Esophagus squamous epithelium (tissue), 5 donors: ENCODE measurements around the gene MRPL41. TPM values are rescaled to one million over a fixed set of nuclear protein-coding genes. Genes with fewer than 3 reads are reported as not detected.
"Not testable (repeated sequence)": the region's sequence is repeated elsewhere in the genome, so short reads cannot be mapped to it uniquely, and the experiment has no call there.

Experiments used
- DNase-seq: peaks from one replicate; lab custom pipeline; 2025; lab: John Stamatoyannopoulos, UW
- H3K27ac ChIP-seq, 4 donors: fragments of 200-600 bp; sonication (generic); one replicate each; pipeline ENCODE4 v1.5.1; 2016 to 2019; ENCODE audit warnings: mild to moderate bottlenecking in 1 of 4
- H3K27me3 ChIP-seq, 4 donors: fragments of 200-600 bp; sonication (generic); 1 replicate in 3 of 4; 2 replicates in 1 of 4; pipeline versions ENCODE4 v1.5.1 to v1.6.0; 2017 to 2021; ENCODE audit warnings: antibody characterized with exemption in 1 of 4
- H3K36me3 ChIP-seq, 3 donors: fragments of 200-600 bp; sonication (generic); one replicate each; pipeline ENCODE4 v1.5.1; 2016 to 2019
- H3K4me1 ChIP-seq, 3 donors: fragments of 200-600 bp; sonication (generic); one replicate each; pipeline ENCODE4 v1.5.1; 2017 to 2019
- H3K4me3 ChIP-seq, 4 donors: fragments of 200-600 bp; sonication (generic); 1 replicate in 3 of 4; 2 replicates in 1 of 4; pipeline ENCODE4 v1.5.1; 2016 to 2019; ENCODE audit warnings: mild to moderate bottlenecking in 2 of 4, moderate library complexity in 1 of 4
- H3K9me3 ChIP-seq, 3 donors: fragments of 200-600 bp; sonication (generic); one replicate each; pipeline ENCODE4 v1.5.1; 2016 to 2019
- POLR2A ChIP-seq, 4 donors: fragments of 450-650 bp; IDR thresholded peaks; one replicate each; pipeline ENCODE4 v1.6.1; 2017; ENCODE audit warnings: antibody characterized with exemption in 4 of 4, mild to moderate bottlenecking in 4 of 4, moderate library complexity in 3 of 4
- WGBS, 2 donors: methylation state at CpG; one replicate each; pipeline ENCODE4 v1.1.5; 2018; 5-methylcytosine and 5-hydroxymethylcytosine counted together
- intact Hi-C: fragments of 100-400 bp; cut with DNase I; formaldehyde crosslinking; loops from one replicate; pipeline ENCODE4 v1.15.0; 2022
- total RNA-seq, 4 donors: library from RNA; depleted of rRNA; stranded (reverse); fragments of >200 nt; gene quantifications; one replicate each; pipeline ENCODE4 v1.1.0, GENCODE V29; 2016
- TF ChIP-seq, protein P1 (sequence below), 6 experiments: fragments of 450-650 bp in 4 of 6; fragments of 200-600 bp in 2 of 6; sonication (generic) in 2 of 6; IDR thresholded peaks; one replicate each; pipeline ENCODE4 v1.5.1; 2016 to 2019; ENCODE audit warnings: antibody characterized with exemption in 6 of 6, mild to moderate bottlenecking in 4 of 6, moderate library complexity in 4 of 6
- donor health status: DM: yes; HTN: yes; CAD: no.

MRPL41 gene
- total RNA-seq, 4 donors from 2014 or later: 31.6 to 48.6 (median 37.1) TPM

DNA sequence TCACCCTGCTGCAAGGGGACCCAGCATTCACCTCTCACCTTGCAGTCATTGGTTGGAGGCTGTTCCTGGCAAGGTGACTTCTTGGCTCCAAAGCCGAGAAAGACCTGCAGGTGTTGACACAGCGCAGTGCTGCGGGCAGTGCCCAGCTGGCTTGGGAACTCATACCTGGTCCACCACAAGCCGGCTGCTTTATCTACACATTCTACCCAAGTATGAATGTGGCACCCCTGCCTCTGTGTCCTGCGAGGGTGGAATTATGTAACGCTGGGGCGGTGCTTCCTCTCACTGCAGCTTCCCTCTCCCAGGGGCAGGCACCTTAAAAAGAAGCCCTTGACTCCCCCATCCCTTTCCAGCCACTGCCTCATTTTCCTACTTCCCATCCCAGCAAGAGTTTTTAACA lies 41.1 kb downstream of the MRPL41 start:
- intact Hi-C loops: no loop called here
- TF ChIP-seq, protein P1, sequence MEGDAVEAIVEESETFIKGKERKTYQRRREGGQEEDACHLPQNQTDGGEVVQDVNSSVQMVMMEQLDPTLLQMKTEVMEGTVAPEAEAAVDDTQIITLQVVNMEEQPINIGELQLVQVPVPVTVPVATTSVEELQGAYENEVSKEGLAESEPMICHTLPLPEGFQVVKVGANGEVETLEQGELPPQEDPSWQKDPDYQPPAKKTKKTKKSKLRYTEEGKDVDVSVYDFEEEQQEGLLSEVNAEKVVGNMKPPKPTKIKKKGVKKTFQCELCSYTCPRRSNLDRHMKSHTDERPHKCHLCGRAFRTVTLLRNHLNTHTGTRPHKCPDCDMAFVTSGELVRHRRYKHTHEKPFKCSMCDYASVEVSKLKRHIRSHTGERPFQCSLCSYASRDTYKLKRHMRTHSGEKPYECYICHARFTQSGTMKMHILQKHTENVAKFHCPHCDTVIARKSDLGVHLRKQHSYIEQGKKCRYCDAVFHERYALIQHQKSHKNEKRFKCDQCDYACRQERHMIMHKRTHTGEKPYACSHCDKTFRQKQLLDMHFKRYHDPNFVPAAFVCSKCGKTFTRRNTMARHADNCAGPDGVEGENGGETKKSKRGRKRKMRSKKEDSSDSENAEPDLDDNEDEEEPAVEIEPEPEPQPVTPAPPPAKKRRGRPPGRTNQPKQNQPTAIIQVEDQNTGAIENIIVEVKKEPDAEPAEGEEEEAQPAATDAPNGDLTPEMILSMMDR (IDR thresholded peaks at IDR 0.05): no peak
- no peak for TF ChIP-seq POLR2A (IDR thresholded peaks at IDR 0.05)
- DNase-seq: no peak
- H3K4me1 ChIP-seq: peaks cover 16 to 42% (median 19%) of the 10 kb centered on the region in 3 donors
- 62 to 75% methylated on average over 7 of the region's 7 CpGs for WGBS, 2 donors
- no peak overlapping the region for H3K4me3 ChIP-seq
- no peak overlapping the region for H3K27ac ChIP-seq
- H3K9me3 ChIP-seq: no peaks in the 10 kb centered on the region
- peaks cover 3 to 11% (median 5%) of the 10 kb centered on the region in 3 donors for H3K36me3 ChIP-seq
- H3K27me3 ChIP-seq: no peaks in the 10 kb centered on the region

DNA sequence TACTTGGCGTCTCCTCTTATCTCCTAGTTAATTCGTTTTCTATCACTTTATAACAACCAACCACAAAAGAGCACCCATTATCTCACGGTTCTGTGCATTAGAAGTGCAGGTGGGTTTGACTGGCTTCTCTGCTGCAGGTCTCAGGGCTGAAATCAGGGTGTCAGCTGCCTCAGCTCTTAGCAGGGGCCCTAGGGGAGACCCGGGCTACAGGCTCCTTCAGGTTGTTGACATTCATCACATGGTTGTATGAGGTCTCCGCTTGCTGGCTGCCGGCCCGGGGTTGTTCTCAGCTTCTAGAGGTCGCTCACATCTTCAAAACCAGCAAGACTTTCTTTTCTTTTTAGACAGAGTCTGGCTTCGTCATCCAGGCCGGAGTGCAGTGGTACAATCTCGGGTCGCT lies 41.5 kb downstream of the MRPL41 start:
- TF ChIP-seq, protein P1 (IDR thresholded peaks at IDR 0.05): no peak
- TF ChIP-seq POLR2A (IDR thresholded peaks at IDR 0.05): no peak
- Histone ChIP-seq H3K9me3 (no peaks in the 10 kb centered on the region), H3K27me3 (no peaks in the 10 kb centered on the region), H3K27ac (no peak overlapping the region), H3K4me3 (no peak overlapping the region), H3K4me1 (peaks cover 16 to 40% (median 19%) of the 10 kb centered on the region in 3 donors), H3K36me3 (peaks cover 0 to 7% (median 2%) of the 10 kb centered on the region in 3 donors)
- intact Hi-C loops: no loop called here
- DNase-seq: no peak
- WGBS, 2 donors: 76 to 83% methylated on average over 12 of the region's 12 CpGs

DNA sequence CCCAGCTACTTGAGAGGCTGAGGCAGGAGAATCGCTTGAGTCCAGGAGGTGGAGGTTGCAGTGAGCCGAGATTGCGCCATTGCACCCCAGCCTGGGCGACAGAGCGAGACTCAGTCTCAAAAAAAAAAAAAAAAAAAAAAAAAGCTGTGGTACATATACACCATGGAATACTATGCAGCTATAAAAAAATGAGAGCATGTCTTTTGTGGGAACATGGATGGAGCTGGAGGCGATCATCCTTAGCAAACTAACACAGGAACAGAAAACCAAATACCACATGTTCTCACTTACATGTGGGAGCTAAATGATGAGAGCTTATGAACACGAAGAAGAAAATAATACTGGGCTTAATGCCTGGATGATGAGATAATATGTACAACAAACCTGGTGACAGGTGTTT lies 44.9 kb downstream of the MRPL41 start:
- WGBS, 2 donors: 80 to 85% methylated on average over 2 to 5 of the region's 7 CpGs
- intact Hi-C loops, H3K9me3 ChIP-seq, H3K36me3 ChIP-seq, DNase-seq, H3K27ac ChIP-seq, H3K4me3 ChIP-seq, H3K27me3 ChIP-seq: not testable (repeated sequence)
- peaks cover 0 to 14% (median 0%) of the 10 kb centered on the region in 3 donors for H3K4me1 ChIP-seq

DNA sequence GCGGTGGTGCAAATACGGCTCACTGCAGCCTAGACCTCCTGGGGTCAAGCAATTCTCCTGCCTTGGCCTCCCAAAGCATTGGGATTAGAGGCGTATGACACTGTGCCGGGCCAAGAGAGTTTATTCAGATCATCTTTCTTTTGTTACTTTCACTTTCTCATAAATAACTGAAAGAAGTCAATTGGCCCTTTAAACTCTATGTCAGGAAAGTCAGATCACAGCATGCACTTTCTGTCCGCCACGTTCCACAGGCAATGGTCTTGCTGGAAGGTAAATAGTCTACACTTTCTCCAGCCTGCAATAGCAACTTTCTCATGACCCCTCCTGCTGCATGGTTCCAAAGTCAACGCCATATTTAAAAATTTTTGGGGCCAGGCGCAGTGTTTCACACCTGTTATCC lies 47.3 kb downstream of the MRPL41 start:
- no peaks in the 10 kb centered on the region for H3K9me3 ChIP-seq
- no peak overlapping the region for H3K27ac ChIP-seq
- DNase-seq: no peak
- intact Hi-C loops: no loop called here
- H3K27me3 ChIP-seq: no peaks in the 10 kb centered on the region
- peaks cover 0 to 16% (median 3%) of the 10 kb centered on the region in 3 donors for H3K4me1 ChIP-seq
- TF ChIP-seq, protein P1 (IDR thresholded peaks at IDR 0.05): no peak
- no peak for TF ChIP-seq POLR2A (IDR thresholded peaks at IDR 0.05)
- WGBS, 2 donors: 67 to 77% methylated on average over 6 to 8 of the region's 8 CpGs
- H3K36me3 ChIP-seq: no peaks in the 10 kb centered on the region
- H3K4me3 ChIP-seq: no peak overlapping the region

Other genes starting within 250 kb of the MRPL41 start
- 10 to 100 TPM; 19.6 to 33.9 (median 27.5) TPM for gene NRARP, start 249.6 kb upstream of the MRPL41 start, total RNA-seq
- 10 to 100 TPM in 2 of 4 donors, 1 to 10 TPM in 2; 2.8 to 16.8 (median 9.1) TPM for gene EXD3, start 128.7 kb upstream of the MRPL41 start, total RNA-seq
- 1 to 10 TPM; 2.1 to 7.4 (median 4.8) TPM for gene NOXA1, start 128.5 kb upstream of the MRPL41 start, total RNA-seq
- gene ENTPD8, start 110.5 kb upstream of the MRPL41 start, total RNA-seq: not detected
- gene NSMF, start 92.5 kb upstream of the MRPL41 start, total RNA-seq: 10 to 100 TPM; 16.2 to 38.1 (median 20.6) TPM
- gene PNPLA7, start 1.5 kb upstream of the MRPL41 start, total RNA-seq: 1 to 10 TPM in 2 of 4 donors, under 1 TPM in 2; 0.61 to 3.4 (median 0.91) TPM
- gene DPH7, start 27.0 kb downstream of the MRPL41 start, total RNA-seq: 10 to 100 TPM; 13.4 to 32.2 (median 21.7) TPM
- gene ZMYND19, start 38.6 kb downstream of the MRPL41 start, total RNA-seq: 10 to 100 TPM; 17.5 to 28.8 (median 25.2) TPM
- 100 to 1,000 TPM in 2 of 4 donors, 10 to 100 TPM in 2; 53.3 to 121 (median 89.6) TPM for gene ARRDC1, start 53.8 kb downstream of the MRPL41 start, total RNA-seq
- gene EHMT1, start 67.1 kb downstream of the MRPL41 start, total RNA-seq: 10 to 100 TPM; 42.8 to 87.0 (median 65.0) TPM